ENCODE data around the gene MRGPRD.

GRCh38 chr11:69000391-69000790, 19.6 kb upstream of the MRGPRD start:
- TF ChIP-seq SP1 (IDR thresholded peaks at IDR 0.05) (no peak), ARNT (IDR thresholded peaks at IDR 0.05) (no peak), LEF1 (IDR thresholded peaks at IDR 0.05; ENCODE audit: borderline replicate concordance) (no peak), BHLHE40 (IDR thresholded peaks at IDR 0.05; ENCODE audit: borderline replicate concordance) (no peak), TARDBP (IDR thresholded peaks at IDR 0.05) (no peak), SUZ12 (IDR thresholded peaks at IDR 0.05) (no peak)

Measured in HEK293T (cell line).